Measurements from ENCODE around the gene TMEM222.

DNA sequence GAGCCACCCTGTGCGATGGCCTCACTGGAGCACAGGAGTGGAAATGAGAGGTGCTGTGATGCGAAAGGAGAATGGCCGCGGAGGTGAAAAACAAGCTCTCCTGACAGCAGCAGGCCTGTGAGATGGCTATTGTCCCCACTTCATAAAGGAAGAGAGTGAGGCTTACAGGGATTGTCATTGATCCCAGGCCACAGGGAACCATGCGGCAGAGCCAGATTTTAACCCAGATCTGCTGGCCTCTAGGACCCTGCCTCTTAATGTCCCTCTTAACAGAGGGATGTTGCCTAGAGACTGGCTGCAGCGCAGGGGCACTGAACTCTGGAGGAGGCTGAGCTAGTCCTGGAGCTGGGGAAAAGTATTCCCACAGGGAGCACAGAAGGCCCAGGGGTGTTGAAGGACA is 16.8 kb downstream of the TMEM222 start:
- TF ChIP-seq EZH2phosphoT487 (IDR thresholded peaks at IDR 0.05; ENCODE audit: borderline replicate concordance, low read length), result no peak
- TF ChIP-seq, protein P1, sequence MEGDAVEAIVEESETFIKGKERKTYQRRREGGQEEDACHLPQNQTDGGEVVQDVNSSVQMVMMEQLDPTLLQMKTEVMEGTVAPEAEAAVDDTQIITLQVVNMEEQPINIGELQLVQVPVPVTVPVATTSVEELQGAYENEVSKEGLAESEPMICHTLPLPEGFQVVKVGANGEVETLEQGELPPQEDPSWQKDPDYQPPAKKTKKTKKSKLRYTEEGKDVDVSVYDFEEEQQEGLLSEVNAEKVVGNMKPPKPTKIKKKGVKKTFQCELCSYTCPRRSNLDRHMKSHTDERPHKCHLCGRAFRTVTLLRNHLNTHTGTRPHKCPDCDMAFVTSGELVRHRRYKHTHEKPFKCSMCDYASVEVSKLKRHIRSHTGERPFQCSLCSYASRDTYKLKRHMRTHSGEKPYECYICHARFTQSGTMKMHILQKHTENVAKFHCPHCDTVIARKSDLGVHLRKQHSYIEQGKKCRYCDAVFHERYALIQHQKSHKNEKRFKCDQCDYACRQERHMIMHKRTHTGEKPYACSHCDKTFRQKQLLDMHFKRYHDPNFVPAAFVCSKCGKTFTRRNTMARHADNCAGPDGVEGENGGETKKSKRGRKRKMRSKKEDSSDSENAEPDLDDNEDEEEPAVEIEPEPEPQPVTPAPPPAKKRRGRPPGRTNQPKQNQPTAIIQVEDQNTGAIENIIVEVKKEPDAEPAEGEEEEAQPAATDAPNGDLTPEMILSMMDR (conservative IDR thresholded peaks at IDR 0.05; ENCODE audit: low read depth, low read length), result no peak

All from PC-3 (cell line).